DMS 273 (cell line): ENCODE results near the gene MBOAT2.

ENCODE experiments used
- DNase-seq: peaks from one replicate; lab custom pipeline; 2025; ENCODE audit not compliant: unreplicated experiment; lab: John Stamatoyannopoulos, UW

Gene MBOAT2

DNA sequence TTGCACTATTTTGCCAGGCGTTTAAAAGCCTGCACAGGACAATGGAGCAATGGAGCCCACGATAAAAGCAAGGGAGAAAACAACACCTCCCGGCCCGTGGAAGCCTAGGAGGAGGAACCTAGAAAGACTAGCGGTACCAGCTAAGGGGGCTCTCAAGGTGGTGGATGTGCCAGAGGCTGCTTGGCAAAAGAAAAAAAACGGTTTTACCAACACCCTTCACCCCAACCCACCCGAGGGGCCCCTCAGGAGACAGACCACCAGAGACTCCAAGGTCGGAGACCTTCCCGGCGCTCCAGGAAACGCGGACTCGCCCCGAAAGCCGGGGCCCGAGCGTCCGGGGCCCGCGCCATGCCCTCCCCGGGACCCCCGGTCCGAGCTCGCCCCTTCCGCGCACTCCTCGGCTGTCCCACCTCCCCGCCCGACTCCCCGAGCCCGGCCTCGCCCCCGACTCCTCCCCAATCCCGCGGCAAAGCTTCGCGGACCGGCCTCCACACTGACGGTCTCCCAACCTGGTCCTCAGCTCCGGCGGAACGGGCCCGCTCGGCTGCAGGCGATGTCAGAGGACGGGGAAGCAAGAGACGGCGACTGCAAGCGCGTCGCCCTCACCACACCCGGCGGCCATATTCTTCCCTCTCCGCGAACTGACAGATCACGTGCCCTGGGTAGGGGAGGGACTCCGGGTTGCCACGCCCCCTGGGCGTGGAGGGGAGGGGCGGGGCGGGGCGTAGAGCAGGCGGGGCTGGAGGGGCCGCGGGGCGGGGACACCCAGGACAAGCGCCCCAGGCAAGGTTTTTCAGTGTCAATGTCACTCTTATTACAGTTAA lies 166.3 kb downstream of the MBOAT2 start, which contains the start of gene KIDINS220:
KIDINS220 (minus strand) TSS at position 643 of the 824 bp plus-strand sequence. CDS start 10,520 bp downstream, outside the sequence.
- peak; percentile 91 for DNase-seq

- no peak for DNase-seq
Observed at GRCh38 chr2:8835279-8835678, 168.2 kb downstream of the MBOAT2 start.

GRCh38 chr2:8833853-8834252 lies 169.6 kb downstream of the MBOAT2 start:
- DNase-seq: no peak

GRCh38 chr2:8831516-8831915 lies 172.0 kb downstream of the MBOAT2 start:
- DNase-seq: no peak

- no peak for DNase-seq
Observed at GRCh38 chr2:8827729-8828128, 175.8 kb downstream of the MBOAT2 start.

DNA sequence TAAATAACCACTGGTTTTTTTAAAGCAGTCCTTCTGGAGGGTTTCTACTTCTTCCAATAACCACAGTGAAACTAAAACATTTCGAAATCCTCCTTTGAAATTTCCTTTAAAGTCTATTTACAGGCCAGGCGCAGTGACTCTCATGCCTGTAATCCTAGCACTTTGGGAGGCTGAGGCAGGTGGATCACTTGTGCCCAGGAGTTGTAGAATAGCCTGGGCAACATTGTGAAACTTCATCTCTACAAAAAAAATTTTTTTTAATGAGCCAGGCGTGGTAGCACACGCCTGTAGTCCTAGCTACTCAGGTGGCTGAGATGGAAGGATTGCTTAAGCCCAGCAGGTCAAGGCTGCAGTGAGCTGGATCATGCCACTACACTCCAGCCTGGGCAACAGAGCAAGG lies 181.3 kb downstream of the MBOAT2 start:
- no peak for DNase-seq

DNA sequence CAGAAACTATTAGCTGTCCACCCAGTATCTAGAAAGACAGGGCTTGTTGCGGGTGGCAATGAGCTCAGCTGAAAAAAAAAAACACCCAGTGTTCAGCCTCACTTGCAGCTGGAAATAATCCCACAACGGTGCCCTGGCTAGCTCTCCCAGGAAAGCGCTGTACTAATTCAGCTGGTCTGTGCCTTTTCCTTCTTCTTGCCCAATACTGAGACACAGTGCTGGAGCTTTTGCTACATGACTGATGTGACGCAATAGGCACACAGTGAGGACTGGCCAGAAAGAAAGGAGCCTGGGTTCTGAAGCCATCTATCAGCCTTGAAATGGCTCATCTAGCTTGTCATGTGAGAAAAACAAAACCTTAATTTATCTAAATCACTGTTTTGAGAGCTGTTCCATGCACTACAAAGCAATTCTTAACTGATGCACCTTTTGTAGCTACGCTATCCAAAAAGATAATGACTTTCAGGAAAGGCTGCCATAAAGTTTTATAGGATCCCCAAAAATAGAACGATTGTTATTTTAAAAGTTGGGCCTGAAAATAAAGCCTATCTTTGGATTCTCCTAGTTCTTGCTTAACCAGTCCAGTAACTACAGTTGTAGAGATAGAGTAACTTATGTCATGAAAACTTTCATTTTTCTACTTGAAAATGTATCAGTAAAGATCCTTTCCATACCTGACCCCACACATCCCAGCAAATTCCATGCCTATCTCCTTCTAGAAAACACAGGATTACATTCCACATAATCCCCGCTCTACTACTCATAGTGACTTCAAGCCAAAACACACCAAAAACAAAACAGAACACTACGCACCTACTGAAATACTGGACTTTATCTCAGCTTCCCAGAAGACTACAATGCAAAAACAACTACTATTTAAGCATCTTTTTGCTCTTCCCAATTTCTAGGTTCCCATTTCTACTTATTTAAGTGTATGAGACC lies 181.9 kb downstream of the MBOAT2 start:
- no peak for DNase-seq

- DNase-seq: no peak
Observed at GRCh38 chr2:8819948-8820347, 183.5 kb downstream of the MBOAT2 start.

DNA sequence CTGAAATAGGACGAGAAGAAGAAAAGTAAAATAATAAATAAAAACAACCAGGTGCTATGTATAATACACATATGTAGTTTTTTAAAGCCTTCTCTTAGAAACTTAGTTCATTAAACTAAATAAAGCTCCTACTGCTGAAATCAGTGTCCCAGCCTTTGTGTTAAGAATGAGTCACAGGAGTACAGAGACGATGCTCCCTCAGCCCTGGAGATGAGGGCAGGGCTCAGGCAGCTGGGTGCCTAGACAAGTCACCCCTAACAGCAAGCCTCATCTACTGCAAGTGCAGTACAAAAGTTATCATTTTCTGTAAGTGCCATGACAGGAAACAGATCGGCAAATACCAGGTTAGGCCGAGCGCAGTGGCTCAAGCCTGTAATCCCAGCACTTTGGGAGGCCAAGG lies 184.3 kb downstream of the MBOAT2 start:
- DNase-seq: no peak

DNA sequence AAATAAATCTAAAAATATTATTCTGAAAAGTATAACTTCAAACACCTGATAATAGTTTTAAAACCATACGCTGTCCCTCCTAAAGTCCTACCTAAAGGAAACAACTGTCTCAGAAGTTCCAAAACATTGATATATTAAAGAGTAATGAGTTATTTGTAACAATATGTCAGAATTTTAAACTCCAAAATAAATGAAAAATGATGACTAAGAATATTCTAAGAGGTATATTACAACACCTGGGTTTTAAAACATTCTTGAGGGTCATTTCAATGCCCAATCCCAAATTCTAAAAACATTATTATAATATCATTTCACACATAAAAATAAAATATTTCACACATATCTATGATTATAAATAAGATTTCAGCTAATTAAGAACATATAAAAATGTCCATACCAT lies 186.3 kb downstream of the MBOAT2 start:
- DNase-seq: no peak

- DNase-seq: no peak
Observed at GRCh38 chr2:8806885-8807704, 196.4 kb downstream of the MBOAT2 start.

GRCh38 chr2:8805278-8806210 lies 197.9 kb downstream of the MBOAT2 start:
- DNase-seq: peak; percentile 16

DNA sequence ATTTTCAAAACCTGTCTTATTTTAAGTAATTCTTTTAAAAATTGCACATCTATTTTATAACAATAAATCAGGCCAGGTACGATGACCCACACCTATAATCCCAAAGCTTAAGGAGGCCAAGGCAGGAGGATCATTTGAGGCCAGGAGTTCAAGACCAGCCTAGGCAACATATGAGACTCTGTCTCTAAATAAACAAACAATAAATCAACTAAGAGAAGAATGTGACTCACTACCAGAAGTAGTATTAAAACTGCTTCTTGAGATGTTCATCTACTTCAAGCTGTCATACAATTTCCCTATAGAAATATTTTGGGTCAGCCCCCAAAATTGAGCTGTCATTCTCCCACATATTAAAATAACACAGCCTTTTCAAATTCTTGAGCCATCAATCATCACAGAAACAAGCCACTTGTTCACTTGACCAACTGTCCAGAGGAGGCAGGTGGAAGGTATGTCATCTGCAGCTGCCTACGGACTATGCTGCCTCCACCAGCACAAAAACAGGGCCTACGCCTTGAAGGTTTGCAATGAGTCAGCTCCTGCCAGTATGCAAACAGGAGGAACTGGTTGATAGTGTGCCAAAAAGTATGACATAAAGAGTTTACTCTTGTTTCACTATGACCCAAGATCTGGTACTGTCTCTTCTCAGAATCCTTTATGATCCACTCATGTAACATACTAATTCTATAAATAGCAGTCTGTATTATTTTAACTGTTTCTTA lies 199.7 kb downstream of the MBOAT2 start:
- peak; percentile 90 for DNase-seq

- DNase-seq: no peak
Observed at GRCh38 chr2:8802741-8803140, 200.7 kb downstream of the MBOAT2 start.
